ENCODE results near the gene IL17B. TPM values are rescaled to one million over a fixed set of nuclear protein-coding genes. Genes with fewer than 3 reads are reported as not detected.
A peak's percentile ranks its signal among the peaks of the same experiment; 100 is the strongest.

IL17B gene
- total RNA-seq, 1 experiment from 2014 or later: not detected

- H3K79me2 ChIP-seq (ENCODE audit: insufficient read depth, low read length): no peaks in the 10 kb centered on the region
- Mint-ChIP-seq H3K36me3 (ENCODE audit: insufficient read depth in 1 of 3, low read depth in 3 of 3) (peaks cover 12 to 51% (median 37%) of the 10 kb centered on the region in 3 experiments; a peak in 6 of 7 replicates), H3K4me3 (peak overlapping the region in 1 of 2 experiments; percentile 53; a peak in 2 of 5 replicates), H3K9me3 (no peaks in the 10 kb centered on the region), H3K4me1 (peaks cover 18% of the 10 kb centered on the region in 2 experiments), H3K27me3 (ENCODE audit: low read depth) (peaks cover 4% of the 10 kb centered on the region; the same call in 1 of the 2 replicates), H3K27ac (no peak overlapping the region)
- H3K9ac ChIP-seq (ENCODE audit: extremely low read depth, insufficient read length, low read length): no peak overlapping the region
- no peak overlapping the region for H3T11ph ChIP-seq (ENCODE audit: low read length)
- H4K5ac ChIP-seq (ENCODE audit: insufficient read length, low read depth, low read length): no peak overlapping the region
- H2AK5ac ChIP-seq (ENCODE audit: insufficient read length, low read length): no peak overlapping the region
- H3K18ac ChIP-seq (ENCODE audit: insufficient read length, low read depth, low read length): no peak overlapping the region
- H2BK15ac ChIP-seq (ENCODE audit: low read depth, low read length): no peak overlapping the region
- H3K56ac ChIP-seq (ENCODE audit: insufficient read length, low read depth, low read length): no peak overlapping the region
- H3K14ac ChIP-seq (ENCODE audit: insufficient read depth, low read length): no peak overlapping the region
- no peak overlapping the region for H4K8ac ChIP-seq (replicated peaks; ENCODE audit: insufficient read length, low read depth, low read length)
- H2BK12ac ChIP-seq (ENCODE audit: insufficient read length, low read depth, low read length): no peak overlapping the region
- peaks cover 4% of the 10 kb centered on the region for H3K23me2 ChIP-seq (ENCODE audit: insufficient read length, low read depth, low read length, poor library complexity, severe bottlenecking)
- no CpG with 5 or more reads among the region's 1 CpG for WGBS (ENCODE audit: extremely low coverage, insufficient read length, low lambda C conversion rate)
- no peaks in the 10 kb centered on the region for H3K27me3 ChIP-seq (ENCODE audit: insufficient read depth, low read length)
- H3K4me1 ChIP-seq (ENCODE audit: insufficient read depth, low read length): no peaks in the 10 kb centered on the region; the same call in 1 of the 2 replicates
- no peak overlapping the region for H2AFZ ChIP-seq (ENCODE audit: low read length)
- no peak overlapping the region for H2BK5ac ChIP-seq (ENCODE audit: insufficient read length, low read length)
- no peak overlapping the region for H3K4ac ChIP-seq (ENCODE audit: low read depth, low read length)
- no peaks in the 10 kb centered on the region for H4K20me1 ChIP-seq (ENCODE audit: control insufficient read depth, insufficient read depth, insufficient read length)
- H4K91ac ChIP-seq (ENCODE audit: insufficient read length, low read depth, low read length): no peak overlapping the region
- H2BK20ac ChIP-seq (ENCODE audit: low read depth, low read length, poor library complexity, severe bottlenecking): no peak overlapping the region
- no peak overlapping the region for H2BK120ac ChIP-seq (ENCODE audit: low read depth, low read length, poor library complexity, severe bottlenecking)
- no peak overlapping the region for H3K27ac ChIP-seq (ENCODE audit: insufficient read length, low read depth, low read length)
- H3K9me3 ChIP-seq (ENCODE audit: control insufficient read depth, low read depth, low read length): no peaks in the 10 kb centered on the region
- H3K23ac ChIP-seq (ENCODE audit: insufficient read length, low read depth, low read length): no peak overlapping the region
- no peak overlapping the region for H3K4me2 ChIP-seq (ENCODE audit: insufficient read depth, insufficient read length, low read length)
- DNase-seq: no peak
- TF ChIP-seq, protein P1, sequence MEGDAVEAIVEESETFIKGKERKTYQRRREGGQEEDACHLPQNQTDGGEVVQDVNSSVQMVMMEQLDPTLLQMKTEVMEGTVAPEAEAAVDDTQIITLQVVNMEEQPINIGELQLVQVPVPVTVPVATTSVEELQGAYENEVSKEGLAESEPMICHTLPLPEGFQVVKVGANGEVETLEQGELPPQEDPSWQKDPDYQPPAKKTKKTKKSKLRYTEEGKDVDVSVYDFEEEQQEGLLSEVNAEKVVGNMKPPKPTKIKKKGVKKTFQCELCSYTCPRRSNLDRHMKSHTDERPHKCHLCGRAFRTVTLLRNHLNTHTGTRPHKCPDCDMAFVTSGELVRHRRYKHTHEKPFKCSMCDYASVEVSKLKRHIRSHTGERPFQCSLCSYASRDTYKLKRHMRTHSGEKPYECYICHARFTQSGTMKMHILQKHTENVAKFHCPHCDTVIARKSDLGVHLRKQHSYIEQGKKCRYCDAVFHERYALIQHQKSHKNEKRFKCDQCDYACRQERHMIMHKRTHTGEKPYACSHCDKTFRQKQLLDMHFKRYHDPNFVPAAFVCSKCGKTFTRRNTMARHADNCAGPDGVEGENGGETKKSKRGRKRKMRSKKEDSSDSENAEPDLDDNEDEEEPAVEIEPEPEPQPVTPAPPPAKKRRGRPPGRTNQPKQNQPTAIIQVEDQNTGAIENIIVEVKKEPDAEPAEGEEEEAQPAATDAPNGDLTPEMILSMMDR (conservative IDR thresholded peaks at IDR 0.05): no peak
- H3K79me1 ChIP-seq (ENCODE audit: insufficient read depth, low read depth, low read length, poor library complexity, severe bottlenecking): no peaks in the 10 kb centered on the region
Observed at GRCh38 chr5:149355688-149356087, 23.4 kb downstream of the IL17B start.

Measured in H9 (cell line).